GM12864 (cell line): Measurements from ENCODE around the gene PPP4R2.

ENCODE experiments used
- DNase-seq: peaks from one replicate; pipeline ENCODE4 v3.0.0-alpha.2; 2011; ENCODE audit warnings: low read depth
- H3K4me3 ChIP-seq: 2 replicates; pipeline ENCODE4 v1.5.1; 2011; ENCODE audit warnings: mild to moderate bottlenecking, low read depth, low read length, control low read depth
- TF ChIP-seq, protein P1 (sequence below): IDR thresholded peaks from 2 replicates; pipeline ENCODE4 v1.5.1; 2011; ENCODE audit warnings: low read depth, mild to moderate bottlenecking, moderate library complexity, low read length, control low read depth, inconsistent platforms; ENCODE audit errors: missing control alignments

PPP4R2 gene

GRCh38 chr3:73115806-73116205 lies 119.2 kb downstream of the PPP4R2 start:
- no peak for DNase-seq
- TF ChIP-seq, protein P1, sequence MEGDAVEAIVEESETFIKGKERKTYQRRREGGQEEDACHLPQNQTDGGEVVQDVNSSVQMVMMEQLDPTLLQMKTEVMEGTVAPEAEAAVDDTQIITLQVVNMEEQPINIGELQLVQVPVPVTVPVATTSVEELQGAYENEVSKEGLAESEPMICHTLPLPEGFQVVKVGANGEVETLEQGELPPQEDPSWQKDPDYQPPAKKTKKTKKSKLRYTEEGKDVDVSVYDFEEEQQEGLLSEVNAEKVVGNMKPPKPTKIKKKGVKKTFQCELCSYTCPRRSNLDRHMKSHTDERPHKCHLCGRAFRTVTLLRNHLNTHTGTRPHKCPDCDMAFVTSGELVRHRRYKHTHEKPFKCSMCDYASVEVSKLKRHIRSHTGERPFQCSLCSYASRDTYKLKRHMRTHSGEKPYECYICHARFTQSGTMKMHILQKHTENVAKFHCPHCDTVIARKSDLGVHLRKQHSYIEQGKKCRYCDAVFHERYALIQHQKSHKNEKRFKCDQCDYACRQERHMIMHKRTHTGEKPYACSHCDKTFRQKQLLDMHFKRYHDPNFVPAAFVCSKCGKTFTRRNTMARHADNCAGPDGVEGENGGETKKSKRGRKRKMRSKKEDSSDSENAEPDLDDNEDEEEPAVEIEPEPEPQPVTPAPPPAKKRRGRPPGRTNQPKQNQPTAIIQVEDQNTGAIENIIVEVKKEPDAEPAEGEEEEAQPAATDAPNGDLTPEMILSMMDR: no peak

More at GRCh38 chr3:73115806-73116205, 119.2 kb downstream of the PPP4R2 start:
- H3K4me3 ChIP-seq: no peak overlapping the region
